H1 (cell line): Measurements from ENCODE around the gene MRPS31. TPM values are rescaled to one million over a fixed set of nuclear protein-coding genes. Genes with fewer than 3 reads are reported as not detected.

Experiments used
- CTCF ChIA-PET: fragments of 300-600 bp; sonication (Branson Sonifier 250); formaldehyde crosslinking; loops from one replicate; lab custom pipeline; 2021; ENCODE audit not compliant: partially characterized antibody; lab: Charles Lee
- POLR2A ChIA-PET: fragments of 300-600 bp; sonication (Branson Sonifier 250); formaldehyde crosslinking; loops from one replicate; lab custom pipeline; 2021; ENCODE audit warnings: inconsistent platforms; ENCODE audit not compliant: partially characterized antibody; lab: Charles Lee
- DNase-seq, 2 experiments: peaks; one replicate each; pipeline versions ENCODE4 v3.0.0 to v3.0.0-alpha.2; 2010 to 2022; ENCODE audit warnings: low spot score in 2 of 2, low read depth in 1 of 2, mixed read lengths in 1 of 2
- FAIRE-seq: peaks from 2 replicates; lab custom pipeline; 2011; peaks lifted over from hg19 to GRCh38; lab: Jason Lieb, UNC
- H2AFZ ChIP-seq: 2 replicates; pipeline ENCODE4 v1.8.1; 2012; ENCODE audit warnings: low read length, inconsistent platforms
- H2AK5ac ChIP-seq: 2 replicates; pipeline ENCODE4 v1.6.1; 2013; ENCODE audit warnings: low read depth, low read length
- H2BK120ac ChIP-seq: replicated peaks from 2 replicates; pipeline ENCODE3; 2013; ENCODE audit warnings: low read depth, low read length, inconsistent platforms
- H2BK12ac ChIP-seq: 2 replicates; pipeline ENCODE4 v1.6.1; 2013; ENCODE audit warnings: low read depth, low read length
- H2BK15ac ChIP-seq: 2 replicates; pipeline ENCODE4 v1.6.1; 2013; ENCODE audit warnings: low read length
- H2BK20ac ChIP-seq: 2 replicates; pipeline ENCODE4 v1.6.1; 2013; ENCODE audit warnings: low read length
- H2BK5ac ChIP-seq: 2 replicates; pipeline ENCODE4 v1.6.1; 2013; ENCODE audit warnings: low read depth, low read length
- H3K14ac ChIP-seq: 2 replicates; pipeline ENCODE4 v1.6.1; 2013; ENCODE audit warnings: inconsistent platforms; ENCODE audit not compliant: insufficient read length
- H3K18ac ChIP-seq: 2 replicates; pipeline ENCODE4 v1.6.1; 2013; ENCODE audit warnings: low read length; ENCODE audit errors: extremely low read depth
- H3K23ac ChIP-seq: 2 replicates; pipeline ENCODE4 v1.6.1; 2013; ENCODE audit warnings: inconsistent platforms; ENCODE audit not compliant: insufficient read length
- H3K23me2 ChIP-seq: 2 replicates; pipeline ENCODE4 v1.6.1; 2013; ENCODE audit warnings: low read depth, low read length
- H3K27ac ChIP-seq: 2 replicates; pipeline ENCODE4 v1.6.1; 2011; ENCODE audit warnings: low read depth, low read length, inconsistent platforms
- H3K27me3 ChIP-seq, 4 experiments: replicated peaks in 1 of 4; 1 replicate in 1 of 4; 2 replicates in 3 of 4; pipeline versions ENCODE4 v1.6.1 to v1.8.1; 2011 to 2013; ENCODE audit warnings: low read length in 3 of 4, mild to moderate bottlenecking in 3 of 4, inconsistent platforms in 2 of 4, mixed read lengths in 2 of 4, moderate library complexity in 1 of 4; ENCODE audit not compliant: control insufficient read depth in 3 of 4, insufficient read depth in 3 of 4; ENCODE audit errors: extremely low read depth in 1 of 4
- H3K36me3 ChIP-seq, 4 experiments: 2 replicates each; pipeline versions ENCODE4 v1.6.1 to v1.8.1; 2011 to 2013; ENCODE audit warnings: mild to moderate bottlenecking in 4 of 4, low read length in 3 of 4, moderate library complexity in 2 of 4, control low read depth in 1 of 4, inconsistent platforms in 1 of 4; ENCODE audit not compliant: insufficient read depth in 4 of 4, control insufficient read depth in 2 of 4
- H3K4ac ChIP-seq: replicated peaks from 2 replicates; pipeline ENCODE3; 2013; ENCODE audit warnings: low read length, low read depth, mixed read lengths, inconsistent platforms; ENCODE audit not compliant: insufficient read length
- H3K4me1 ChIP-seq, 4 experiments: replicated peaks in 1 of 4; 1 replicate in 1 of 4; 2 replicates in 3 of 4; pipeline versions ENCODE4 v1.6.1 to v1.8.1; 2011 to 2013; ENCODE audit warnings: low read length in 3 of 4, inconsistent platforms in 2 of 4, mixed read lengths in 1 of 4; ENCODE audit not compliant: insufficient read depth in 4 of 4, control insufficient read depth in 3 of 4
- H3K4me2 ChIP-seq, 2 experiments: 2 replicates each; pipeline versions ENCODE4 v1.6.1 to v1.8.1; 2011 to 2013; ENCODE audit warnings: low read depth in 2 of 2, low read length in 2 of 2, control low read depth in 1 of 2, inconsistent platforms in 1 of 2, mild to moderate bottlenecking in 1 of 2; ENCODE audit not compliant: insufficient read depth in 1 of 2
- H3K4me3 ChIP-seq, 4 experiments: fragments of 200-600, 300-600 bp in 1 of 4; sonication (generic), shearing (Covaris generic), sonication (Bioruptor Twin) in 1 of 4; 2 replicates each; pipeline versions ENCODE4 v1.5.1 to v1.8.1; 2011 to 2016; ENCODE audit warnings: low read length in 4 of 4, low read depth in 3 of 4, control low read depth in 2 of 4, inconsistent platforms in 2 of 4, mild to moderate bottlenecking in 2 of 4, mixed read lengths in 1 of 4, moderate library complexity in 1 of 4; ENCODE audit not compliant: insufficient read depth in 2 of 4; ENCODE audit errors: extremely low read depth in 1 of 4
- H3K56ac ChIP-seq: replicated peaks from 2 replicates; pipeline ENCODE3; 2013; ENCODE audit warnings: low read depth, mild to moderate bottlenecking, mixed read lengths, low read length, inconsistent platforms; ENCODE audit not compliant: insufficient read length
- H3K79me1 ChIP-seq: 2 replicates; pipeline ENCODE4 v1.6.1; 2013; ENCODE audit warnings: low read depth, low read length, control low read depth
- H3K79me2 ChIP-seq, 2 experiments: 2 replicates each; pipeline versions ENCODE4 v1.6.1 to v1.8.1; 2012 to 2013; ENCODE audit warnings: low read length in 2 of 2, mild to moderate bottlenecking in 2 of 2, inconsistent platforms in 1 of 2; ENCODE audit not compliant: insufficient read depth in 2 of 2, control insufficient read depth in 1 of 2
- H3K9ac ChIP-seq, 4 experiments: replicated peaks in 1 of 4; 1 replicate in 1 of 4; 2 replicates in 3 of 4; pipeline versions ENCODE4 v1.6.1 to v1.8.1; 2011 to 2013; ENCODE audit warnings: low read depth in 3 of 4, low read length in 3 of 4, control low read depth in 2 of 4, mild to moderate bottlenecking in 2 of 4, moderate library complexity in 2 of 4, inconsistent platforms in 1 of 4; ENCODE audit errors: extremely low read depth in 1 of 4
- H3K9me3 ChIP-seq, 2 experiments: 2 replicates each; pipeline versions ENCODE4 v1.6.1 to v1.8.1; 2012 to 2013; ENCODE audit warnings: mild to moderate bottlenecking in 2 of 2, moderate library complexity in 2 of 2, control low read depth in 1 of 2, inconsistent platforms in 1 of 2, low read depth in 1 of 2, low read length in 1 of 2, mixed read lengths in 1 of 2; ENCODE audit not compliant: insufficient read depth in 2 of 2
- H4K20me1 ChIP-seq, 2 experiments: replicated peaks in 1 of 2; 2 replicates each; pipeline versions ENCODE3 to v1.8.1; 2011 to 2013; ENCODE audit warnings: inconsistent platforms in 2 of 2, low read length in 2 of 2, mild to moderate bottlenecking in 1 of 2; ENCODE audit not compliant: insufficient read depth in 2 of 2, control insufficient read depth in 1 of 2
- H4K5ac ChIP-seq: 2 replicates; pipeline ENCODE4 v1.6.1; 2013; ENCODE audit warnings: low read length, low read depth, mixed read lengths, inconsistent platforms; ENCODE audit not compliant: insufficient read length
- H4K8ac ChIP-seq: 2 replicates; pipeline ENCODE4 v1.8.0; 2013; ENCODE audit warnings: mild to moderate bottlenecking, moderate library complexity, low read length, inconsistent platforms; ENCODE audit not compliant: insufficient read depth; ENCODE audit errors: extremely low read depth
- H4K91ac ChIP-seq: replicated peaks from 2 replicates; pipeline ENCODE3; 2013; ENCODE audit warnings: low read length, mixed read lengths, inconsistent platforms; ENCODE audit not compliant: insufficient read length
- CEBPB ChIP-seq: IDR thresholded peaks from 2 replicates; pipeline ENCODE4 v1.6.1; 2012; ENCODE audit warnings: low read depth, low read length
- CREB1 ChIP-seq: IDR thresholded peaks from 2 replicates; pipeline ENCODE4 v1.6.1; 2012; ENCODE audit warnings: inconsistent platforms
- NANOG ChIP-seq: IDR thresholded peaks from 2 replicates; pipeline ENCODE4 v1.6.1; 2011; ENCODE audit warnings: low read length, low read depth, mild to moderate bottlenecking, inconsistent platforms; ENCODE audit not compliant: insufficient read depth, poor library complexity, severe bottlenecking
- RXRA ChIP-seq: IDR thresholded peaks from 2 replicates; pipeline ENCODE4 v1.6.1; 2011; ENCODE audit warnings: low read depth, mild to moderate bottlenecking, low read length, moderate library complexity; ENCODE audit not compliant: insufficient read depth
- WGBS, 2 experiments: shearing (Covaris generic) in 1 of 2; methylation state at CpG; one replicate each; pipeline versions ENCODE4 v1.1.6 to v1.1.7; 2013 to 2015; ENCODE audit warnings: low lambda C conversion rate in 2 of 2, mixed read lengths in 2 of 2, inconsistent platforms in 1 of 2, low coverage in 1 of 2, missing lambda C conversion rate in 1 of 2; ENCODE audit not compliant: insufficient replicate concordance in 2 of 2, insufficient coverage in 1 of 2, insufficient read length in 1 of 2; ENCODE audit errors: extremely low coverage in 1 of 2, missing lambda C conversion rate in 1 of 2; 5-methylcytosine and 5-hydroxymethylcytosine counted together
- polyA plus RNA-seq, 7 experiments: library from polyadenylated mRNA; depleted of rRNA in 3 of 7; stranded (reverse) in 5 of 7; unstranded in 2 of 7; fragments of >200 nt in 5 of 7; fragments of 200-250 nt in 2 of 7; gene quantifications; 1 replicate in 5 of 7; 2 replicates in 1 of 7; 4 replicates in 1 of 7; pipeline versions ENCODE4 v1.2.1 to v1.2.3, GENCODE V29; 2011 to 2013; ENCODE audit warnings: missing spikeins in 2 of 7, mixed read lengths in 2 of 7
- total RNA-seq: library from RNA; stranded (reverse); fragmentation: NEBNext Ultra II Directional; extraction: Animal tissue kit (Norgen Biotek cat#: 25700); gene quantifications from 2 replicates; pipeline ENCODE4 v1.2.1, GENCODE V29; 2021

MRPS31 gene
- total and polyA plus RNA-seq, 2 of the 8 experiments (the other 6 are each of a cell fraction or from before 2014, with no cell fraction given), result 13.6 to 33.3 TPM

DNA sequence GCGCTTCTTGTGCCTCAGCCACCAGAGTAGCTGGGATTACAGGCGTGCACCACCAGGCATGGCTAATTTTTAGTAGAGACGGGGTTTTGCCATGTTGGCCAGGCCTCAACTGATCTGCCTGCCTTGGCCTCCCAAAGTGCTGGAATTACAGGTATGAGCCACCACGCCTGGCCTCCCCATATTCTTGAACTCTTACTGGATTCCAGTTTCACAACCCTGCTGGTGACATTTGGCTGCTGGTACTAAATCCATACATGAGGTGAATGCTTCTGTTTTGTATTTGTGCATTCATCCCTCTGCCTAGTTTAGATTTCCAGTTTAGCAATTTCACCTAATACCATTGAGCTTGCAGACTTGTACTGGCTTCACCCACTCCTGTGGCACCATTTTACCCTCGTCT, 32.3 kb upstream of the MRPS31 start:
- Histone ChIP-seq H3K23me2 (no peaks in the 10 kb centered on the region), H3K56ac (no peak overlapping the region), H3K4me3 (no peak overlapping the region), H2BK5ac (no peak overlapping the region), H3K27me3 (no peaks in the 10 kb centered on the region), H3K4me1 (no peaks in the 10 kb centered on the region), H3K4ac (no peak overlapping the region), H2BK15ac (no peak overlapping the region), H2BK20ac (no peak overlapping the region), H4K91ac (no peak overlapping the region), H3K9ac (no peak overlapping the region), H3K18ac (no peak overlapping the region), H3K23ac (no peak overlapping the region), H2BK12ac (no peak overlapping the region), H3K36me3 (peaks cover 3 to 31% (median 18%) of the 10 kb centered on the region in 4 experiments; a peak in 7 of 8 replicates), H3K14ac (no peak overlapping the region), H3K79me1 (peaks cover 3% of the 10 kb centered on the region; the same call in 1 of the 2 replicates), H4K8ac (no peak overlapping the region), H3K4me2 (no peak overlapping the region), H3K79me2 (no peaks in the 10 kb centered on the region), H3K27ac (no peak overlapping the region), H2BK120ac (no peak overlapping the region), H4K5ac (no peak overlapping the region), H2AFZ (no peak overlapping the region), H3K9me3 (no peaks in the 10 kb centered on the region), H2AK5ac (no peak overlapping the region), H4K20me1 (peaks cover 0 to 3% of the 10 kb centered on the region in 2 experiments)
- ChIA-PET CTCF (interaction anchor here (0.6 to 1.0 kb wide), 2 partner anchors 522 to 762 kb away, joined by 4 to 5 read pairs; no protein-coding TSS in a partner anchor), POLR2A (interaction anchor here (1.1 kb wide), 1 partner anchor 14 kb away, joined by 3 read pairs; the partner anchor contains the start of gene SLC25A15)
- FAIRE-seq, result no peak
- 93% methylated on average over 5 of the region's 5 CpGs; no CpG with 5 or more reads in 1 of the 2 experiments for WGBS, 2 experiments
- no peak for TF ChIP-seq CEBPB
- TF ChIP-seq RXRA, result no peak
- no peak for TF ChIP-seq NANOG
- no peak for TF ChIP-seq CREB1
- DNase-seq, result no peak
